Astrocyte (in vitro differentiated cells and primary cell): Measurements from ENCODE around the gene CMIP. TPM values are rescaled to one million over a fixed set of nuclear protein-coding genes. Genes with fewer than 3 reads are reported as not detected.

Source experiments
- DNase-seq: peaks from one replicate; pipeline ENCODE4 v3.0.0-alpha.2; 2010; ENCODE audit warnings: low read depth
- FAIRE-seq: peaks from 2 replicates; lab custom pipeline; 2011; peaks lifted over from hg19 to GRCh38; lab: Jason Lieb, UNC
- H2AFZ ChIP-seq: 2 replicates; pipeline ENCODE4 v1.6.0; 2012; ENCODE audit warnings: low read depth, low read length, inconsistent platforms
- H3K27ac ChIP-seq: 2 replicates; pipeline ENCODE4 v1.5.1; 2011; ENCODE audit warnings: low read depth, low read length, inconsistent platforms
- H3K27me3 ChIP-seq: 2 replicates; pipeline ENCODE4 v1.6.0; 2011; ENCODE audit warnings: low read length, inconsistent platforms; ENCODE audit not compliant: insufficient read depth
- H3K36me3 ChIP-seq: 2 replicates; pipeline ENCODE4 v1.5.1; 2011; ENCODE audit warnings: low read length, inconsistent platforms; ENCODE audit not compliant: insufficient read depth
- H3K4me1 ChIP-seq: 2 replicates; pipeline ENCODE4 v1.5.1; 2011; ENCODE audit warnings: low read length, inconsistent platforms; ENCODE audit not compliant: insufficient read depth
- H3K4me2 ChIP-seq: 2 replicates; pipeline ENCODE4 v1.6.0; 2012; ENCODE audit warnings: low read length, inconsistent platforms
- H3K4me3 ChIP-seq: 2 replicates; pipeline ENCODE4 v1.5.1; 2011; ENCODE audit warnings: low read depth, mild to moderate bottlenecking, low read length, inconsistent platforms; ENCODE audit not compliant: insufficient read depth
- H3K79me2 ChIP-seq: 2 replicates; pipeline ENCODE4 v1.6.0; 2012; ENCODE audit warnings: mild to moderate bottlenecking, low read length, inconsistent platforms; ENCODE audit not compliant: insufficient read depth
- H3K9ac ChIP-seq: 2 replicates; pipeline ENCODE4 v1.6.0; 2012; ENCODE audit warnings: mild to moderate bottlenecking, low read length, inconsistent platforms
- H3K9me3 ChIP-seq: 2 replicates; pipeline ENCODE4 v1.5.1; 2012; ENCODE audit warnings: low read depth, mild to moderate bottlenecking, low read length, inconsistent platforms; ENCODE audit not compliant: insufficient read depth
- H4K20me1 ChIP-seq: 2 replicates; pipeline ENCODE4 v1.6.0; 2012; ENCODE audit warnings: low read length, inconsistent platforms; ENCODE audit not compliant: insufficient read depth
- H3K27ac Mint-ChIP-seq: one replicate; pipeline ENCODE4 v1.8.0; 2021; ENCODE audit warnings: mild to moderate bottlenecking, mixed read lengths; ENCODE audit not compliant: unreplicated experiment
- H3K27me3 Mint-ChIP-seq: one replicate; pipeline ENCODE4 v1.8.0; 2021; ENCODE audit warnings: low read depth, mixed read lengths; ENCODE audit not compliant: unreplicated experiment
- H3K36me3 Mint-ChIP-seq: one replicate; pipeline ENCODE4 v1.8.0; 2021; ENCODE audit warnings: low read depth, mixed read lengths; ENCODE audit not compliant: unreplicated experiment
- H3K4me1 Mint-ChIP-seq: one replicate; pipeline ENCODE4 v1.8.0; 2021; ENCODE audit warnings: low read depth, mixed read lengths; ENCODE audit not compliant: unreplicated experiment
- H3K4me3 Mint-ChIP-seq: one replicate; pipeline ENCODE4 v1.8.0; 2021; ENCODE audit warnings: mild to moderate bottlenecking, moderate library complexity, mixed read lengths; ENCODE audit not compliant: unreplicated experiment
- H3K9me3 Mint-ChIP-seq: one replicate; pipeline ENCODE4 v1.8.0; 2021; ENCODE audit warnings: mild to moderate bottlenecking, mixed read lengths; ENCODE audit not compliant: unreplicated experiment
- CTCF ChIP-seq: IDR thresholded peaks from 2 replicates; pipeline ENCODE4 v1.5.1; 2011; ENCODE audit warnings: low read depth, mild to moderate bottlenecking, inconsistent platforms, low read length, moderate library complexity; ENCODE audit not compliant: insufficient read depth
- EZH2 ChIP-seq: IDR thresholded peaks from 2 replicates; pipeline ENCODE4 v1.6.1; 2012; ENCODE audit warnings: mild to moderate bottlenecking, low read length, inconsistent platforms; ENCODE audit not compliant: insufficient read depth
- total RNA-seq: library from RNA; stranded (reverse); gene quantifications from 2 replicates; pipeline ENCODE4 v1.2.1, GENCODE V29; 2021

Gene CMIP
- total RNA-seq, 1 donor from 2014 or later: 71.5 TPM

GRCh38 chr16:81593481-81593880 lies 148.9 kb downstream of the CMIP start:
- H3K79me2 ChIP-seq: peaks cover 51% of the 10 kb centered on the region
- no peak overlapping the region for H3K27ac Mint-ChIP-seq
- H3K9me3 ChIP-seq: no peaks in the 10 kb centered on the region
- TF ChIP-seq EZH2 (no peak), CTCF (no peak)
- no peak overlapping the region for H2AFZ ChIP-seq
- H4K20me1 ChIP-seq: peaks cover 81% of the 10 kb centered on the region
- no peak overlapping the region for H3K9ac ChIP-seq
- H3K27me3 ChIP-seq: no peaks in the 10 kb centered on the region
- no peak for DNase-seq
- no peak overlapping the region for H3K4me2 ChIP-seq
- no peaks in the 10 kb centered on the region for H3K9me3 Mint-ChIP-seq
- H3K36me3 Mint-ChIP-seq: peaks cover 5% of the 10 kb centered on the region
- no peaks in the 10 kb centered on the region for H3K36me3 ChIP-seq
- H3K4me3 Mint-ChIP-seq: no peak overlapping the region
- no peak for FAIRE-seq
- no peaks in the 10 kb centered on the region for H3K4me1 ChIP-seq
- H3K27me3 Mint-ChIP-seq: no peaks in the 10 kb centered on the region
- H3K4me1 Mint-ChIP-seq: peaks cover 8% of the 10 kb centered on the region
- no peak overlapping the region for H3K27ac ChIP-seq
- H3K4me3 ChIP-seq: no peak overlapping the region

GRCh38 chr16:81595629-81596292 lies 151.2 kb downstream of the CMIP start:
- peaks cover 26% of the 10 kb centered on the region for H3K4me1 Mint-ChIP-seq
- no peaks in the 10 kb centered on the region for H3K9me3 Mint-ChIP-seq
- no peaks in the 10 kb centered on the region for H3K36me3 ChIP-seq
- H3K4me1 ChIP-seq: peaks cover 13% of the 10 kb centered on the region
- H3K4me2 ChIP-seq: no peak overlapping the region
- H4K20me1 ChIP-seq: peaks cover 77% of the 10 kb centered on the region
- DNase-seq: no peak
- H3K27me3 Mint-ChIP-seq: no peaks in the 10 kb centered on the region
- no peaks in the 10 kb centered on the region for H3K27me3 ChIP-seq
- H2AFZ ChIP-seq: no peak overlapping the region
- H3K4me3 ChIP-seq: no peak overlapping the region
- no peak overlapping the region for H3K27ac Mint-ChIP-seq
- no peak overlapping the region for H3K4me3 Mint-ChIP-seq
- no peak overlapping the region for H3K27ac ChIP-seq
- no peak overlapping the region for H3K9ac ChIP-seq
- no peaks in the 10 kb centered on the region for H3K9me3 ChIP-seq
- TF ChIP-seq CTCF: no peak
- TF ChIP-seq EZH2: no peak
- no peaks in the 10 kb centered on the region for H3K36me3 Mint-ChIP-seq
- peaks cover 58% of the 10 kb centered on the region for H3K79me2 ChIP-seq
- FAIRE-seq: no peak

GRCh38 chr16:81597079-81597658 lies 152.6 kb downstream of the CMIP start:
- H3K4me3 ChIP-seq: no peak overlapping the region
- no peaks in the 10 kb centered on the region for H3K9me3 Mint-ChIP-seq
- no peak overlapping the region for H2AFZ ChIP-seq
- no peaks in the 10 kb centered on the region for H3K36me3 ChIP-seq
- peaks cover 76% of the 10 kb centered on the region for H4K20me1 ChIP-seq
- TF ChIP-seq CTCF (no peak), EZH2 (no peak)
- DNase-seq (no peak), FAIRE-seq (no peak)
- no peak overlapping the region for H3K27ac Mint-ChIP-seq
- H3K79me2 ChIP-seq: peaks cover 64% of the 10 kb centered on the region
- H3K27ac ChIP-seq: no peak overlapping the region
- no peaks in the 10 kb centered on the region for H3K36me3 Mint-ChIP-seq
- H3K9ac ChIP-seq: no peak overlapping the region
- no peak overlapping the region for H3K4me3 Mint-ChIP-seq
- H3K4me1 Mint-ChIP-seq: peaks cover 35% of the 10 kb centered on the region
- peaks cover 24% of the 10 kb centered on the region for H3K4me1 ChIP-seq
- no peaks in the 10 kb centered on the region for H3K27me3 ChIP-seq
- no peaks in the 10 kb centered on the region for H3K9me3 ChIP-seq
- no peak overlapping the region for H3K4me2 ChIP-seq
- no peaks in the 10 kb centered on the region for H3K27me3 Mint-ChIP-seq
